DMS153 treated with DMSO at 0.1 percent for 48 hours (cell line): ENCODE results near the gene ENTREP3.
A peak's percentile ranks its signal among the peaks of the same experiment; 100 is the strongest.

Experiments used
- DNase-seq: peaks from one replicate; lab custom pipeline; 2025; ENCODE audit not compliant: unreplicated experiment; lab: John Stamatoyannopoulos, UW

ENTREP3 gene

DNA sequence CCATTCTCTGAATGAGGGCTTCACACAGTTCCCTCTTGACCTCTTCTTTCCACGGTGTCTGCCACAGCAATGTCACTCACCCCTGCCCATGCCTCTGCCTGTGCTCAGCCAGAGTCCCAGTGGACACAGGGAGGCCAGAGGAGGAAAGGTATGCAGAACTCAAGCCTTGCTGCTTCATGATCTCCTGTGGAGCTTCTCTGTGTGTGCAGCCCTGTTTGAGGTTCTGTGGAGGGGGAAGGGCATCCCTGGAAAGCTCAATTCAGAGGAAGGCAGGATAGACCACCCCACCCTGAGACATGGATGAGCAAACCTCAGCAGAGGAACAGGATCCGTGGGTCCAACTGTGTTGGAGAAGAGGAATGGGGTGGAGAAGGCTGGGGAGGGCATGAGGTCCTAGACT, 24.0 kb upstream of the ENTREP3 start:
- DNase-seq, result no peak

DNA sequence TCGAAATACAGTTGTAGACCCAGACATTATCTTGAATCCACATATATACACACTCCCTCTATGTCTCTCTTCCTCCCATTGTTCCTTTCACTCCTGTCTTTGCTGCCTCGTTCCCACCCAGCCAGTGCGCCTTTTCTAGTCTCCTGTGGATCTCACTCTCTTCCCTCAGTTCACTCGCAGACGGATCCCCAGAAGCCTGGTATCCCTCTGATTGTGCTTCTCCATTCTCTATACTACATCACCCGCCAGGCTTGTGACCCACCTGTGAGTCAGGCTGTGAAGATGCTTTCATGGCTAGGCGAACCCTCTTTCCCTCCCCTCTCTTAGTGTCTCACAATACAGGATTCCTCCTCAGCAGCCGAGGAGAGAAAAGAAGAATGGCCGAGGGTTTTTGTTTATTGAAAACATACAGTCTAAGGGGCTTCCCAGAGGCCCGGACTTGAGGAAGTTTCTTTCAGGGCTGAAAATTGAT, 23.4 kb upstream of the ENTREP3 start:
- no peak for DNase-seq

DNA sequence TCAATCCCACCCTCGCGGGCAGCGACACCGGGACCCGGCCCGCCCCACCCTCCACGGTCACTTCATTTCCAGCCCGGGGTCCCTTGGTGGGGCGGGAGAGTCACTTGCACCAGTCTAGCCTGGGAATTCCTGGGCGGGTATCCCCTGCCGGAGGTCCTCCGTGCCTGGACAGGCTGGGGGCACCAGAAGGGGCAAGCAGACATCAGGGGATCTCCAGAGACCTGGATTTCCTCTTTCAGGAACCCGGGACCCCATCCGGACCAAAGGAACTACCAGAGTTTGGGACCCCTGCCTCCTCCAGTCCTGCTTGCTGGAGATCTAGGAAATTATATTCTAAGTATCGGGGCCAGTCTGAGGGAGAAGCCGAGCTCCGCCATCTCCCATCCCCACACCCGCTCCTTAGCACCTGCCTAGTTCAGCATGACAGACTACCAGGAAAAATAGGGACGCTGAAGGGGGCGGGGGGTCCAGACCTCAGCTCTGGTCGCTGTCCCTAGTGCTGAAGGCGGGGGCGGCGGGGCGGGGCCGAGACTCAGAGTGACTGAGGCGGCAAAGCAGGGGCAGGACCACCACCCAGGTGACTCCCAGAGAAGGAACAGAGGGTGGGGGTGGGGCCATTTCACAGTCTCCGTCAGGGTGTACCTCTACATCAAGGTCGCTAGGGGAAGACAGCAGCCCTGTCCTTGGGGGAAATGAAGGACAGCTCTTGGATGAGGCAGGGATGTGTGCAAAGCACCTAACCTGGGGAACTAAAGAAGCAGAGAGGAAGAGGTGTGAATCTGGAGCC, 22.8 kb upstream of the ENTREP3 start:
- peak; percentile 79 for DNase-seq

DNA sequence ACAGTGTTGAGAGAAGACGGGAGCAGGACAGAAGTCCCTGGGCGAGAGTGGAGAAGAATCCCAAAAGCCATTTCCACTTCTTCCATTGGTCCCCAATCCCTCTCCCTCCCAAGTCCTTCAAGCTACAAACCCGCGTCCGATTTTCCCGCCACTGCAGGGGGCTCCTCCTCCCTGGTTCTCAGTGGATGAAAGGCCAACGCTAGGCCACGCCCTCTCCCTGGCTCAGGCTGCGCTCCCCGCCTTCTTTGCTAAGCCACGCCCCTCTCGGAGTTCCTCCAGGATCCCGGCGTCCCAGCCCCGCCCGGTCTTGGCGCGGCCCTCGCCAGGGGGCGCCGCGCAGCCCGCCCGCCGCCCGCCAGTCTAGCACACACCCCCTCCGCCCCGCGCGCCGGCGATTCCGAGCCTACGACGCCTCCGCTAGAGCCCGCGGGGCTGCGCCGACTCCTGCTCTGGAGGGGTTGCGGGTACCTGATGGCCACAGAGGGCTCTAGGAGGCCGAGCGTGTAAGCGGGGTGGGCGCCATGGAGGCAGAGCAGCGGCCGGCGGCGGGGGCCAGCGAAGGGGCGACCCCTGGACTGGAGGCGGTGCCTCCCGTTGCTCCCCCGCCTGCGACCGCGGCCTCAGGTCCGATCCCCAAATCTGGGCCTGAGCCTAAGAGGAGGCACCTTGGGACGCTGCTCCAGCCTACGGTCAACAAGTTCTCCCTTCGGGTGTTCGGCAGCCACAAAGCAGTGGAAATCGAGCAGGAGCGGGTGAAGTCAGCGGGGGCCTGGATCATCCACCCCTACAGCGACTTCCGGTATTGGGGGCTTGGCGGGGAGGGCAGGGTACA, 22.0 kb upstream of the ENTREP3 start, which contains the start of gene HCN3:
HCN3 (plus strand) TSS at position 394 of the 832 bp plus-strand sequence; CDS start at position 522, 128 bp downstream.
- DNase-seq, result peak; percentile 99

DNA sequence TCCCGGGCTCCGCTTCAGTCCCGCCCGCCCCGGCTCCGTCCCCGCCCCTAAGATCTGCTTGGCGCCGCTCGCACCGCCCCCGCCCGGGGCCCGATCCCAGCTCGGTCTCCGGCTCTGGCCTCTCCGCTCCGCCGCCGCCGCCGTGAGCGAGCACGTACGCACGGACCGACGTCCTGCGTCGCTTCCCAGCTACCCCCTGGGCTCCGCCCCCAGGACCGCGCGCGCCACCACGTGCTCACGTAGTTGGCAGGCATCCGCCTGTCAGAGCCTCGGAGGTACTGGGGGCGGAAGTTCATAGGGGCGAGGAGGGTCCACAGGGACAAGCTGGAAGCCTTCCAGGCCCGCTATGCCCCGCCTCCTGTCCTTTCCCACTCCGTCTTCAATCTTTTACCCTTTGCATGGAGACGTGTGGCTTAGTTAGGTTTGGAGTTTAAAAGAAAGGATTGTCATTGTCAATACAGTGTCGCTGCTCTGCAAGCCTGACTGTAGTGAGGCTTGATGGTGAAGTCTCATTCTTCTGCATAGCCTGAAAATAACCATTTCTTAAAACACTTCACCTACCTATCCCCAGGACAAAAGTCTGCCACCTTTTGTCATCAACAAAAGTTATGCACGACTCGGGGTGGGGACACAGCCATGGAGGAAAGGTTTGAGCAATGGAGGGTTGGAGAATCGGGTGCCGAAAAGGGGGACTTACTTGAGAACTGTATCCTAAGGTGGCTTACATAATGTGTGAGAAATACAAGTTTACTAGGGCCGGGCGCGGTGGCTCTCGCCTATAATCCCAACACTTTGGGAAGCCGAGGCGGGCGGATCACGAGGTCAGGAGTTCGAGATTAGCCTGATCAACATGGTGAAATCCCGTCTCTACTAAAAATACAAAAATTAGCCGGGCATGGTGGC, 18.3 kb upstream of the ENTREP3 start, which contains the start of gene CLK2:
CLK2 (minus strand) TSS at position 162 of the 903 bp plus-strand sequence. CDS start 2,527 bp downstream, outside the sequence.
- peak; percentile 99 for DNase-seq

DNA sequence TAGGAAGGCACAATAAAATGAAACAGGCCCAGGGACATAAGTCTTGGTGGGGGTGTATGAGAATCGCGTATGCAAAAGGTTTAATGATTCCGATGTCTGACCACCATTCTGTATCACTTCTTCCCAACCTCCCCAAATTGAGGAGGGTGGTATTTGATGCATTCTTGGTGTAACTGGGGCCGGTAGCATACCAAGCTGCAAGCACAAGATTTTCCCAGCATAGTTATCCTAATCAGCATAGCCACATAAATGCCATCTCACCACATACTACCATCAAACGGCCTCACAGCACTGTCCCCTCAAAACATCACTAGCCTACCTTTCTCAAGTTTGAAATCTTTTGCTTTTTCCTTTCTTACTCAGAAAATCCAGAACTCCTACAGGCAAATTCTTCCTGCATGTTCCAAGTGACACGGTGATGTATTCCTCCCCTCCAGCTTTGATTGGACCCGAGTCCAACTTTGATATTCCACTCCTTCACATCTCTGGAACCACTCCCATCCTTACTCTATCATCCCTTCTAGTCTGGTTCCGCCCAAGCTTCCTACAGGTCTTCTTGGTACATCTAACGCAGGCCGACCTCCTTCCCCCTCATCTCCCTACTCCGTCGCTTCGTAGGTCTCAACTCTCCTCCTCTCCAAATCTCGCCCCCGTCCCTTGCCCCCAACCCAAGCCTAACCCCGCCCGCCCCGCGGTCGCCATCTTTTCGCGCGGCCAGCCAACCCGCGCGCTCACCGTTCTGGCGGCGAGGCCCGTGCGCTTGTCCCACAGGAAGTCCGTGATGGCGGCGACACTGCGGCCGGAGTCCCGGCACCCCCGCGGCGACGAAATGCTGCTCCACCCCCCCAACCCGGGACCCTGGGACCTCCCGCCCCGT, 17.4 kb upstream of the ENTREP3 start:
- DNase-seq, result peak; percentile 67

DNA sequence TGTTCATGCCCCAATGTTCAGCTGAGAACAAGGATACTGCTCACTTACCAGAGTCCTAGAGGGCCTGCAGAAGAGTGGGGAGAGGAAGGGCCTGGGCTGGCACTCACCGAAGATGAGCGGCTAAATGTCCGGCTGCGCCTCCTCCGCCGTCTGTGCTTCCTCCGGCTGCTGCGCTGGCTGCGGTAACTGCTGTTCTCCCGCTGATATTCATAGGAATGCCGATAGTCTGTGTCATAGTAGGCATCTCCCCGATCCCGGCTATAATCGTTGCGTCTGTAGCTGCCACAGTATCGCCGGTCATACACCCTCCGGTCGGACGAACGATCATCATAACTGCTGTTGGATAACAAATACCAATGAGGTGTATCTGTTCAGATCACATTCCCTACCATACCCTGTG, 14.1 kb upstream of the ENTREP3 start:
- no peak for DNase-seq

DNA sequence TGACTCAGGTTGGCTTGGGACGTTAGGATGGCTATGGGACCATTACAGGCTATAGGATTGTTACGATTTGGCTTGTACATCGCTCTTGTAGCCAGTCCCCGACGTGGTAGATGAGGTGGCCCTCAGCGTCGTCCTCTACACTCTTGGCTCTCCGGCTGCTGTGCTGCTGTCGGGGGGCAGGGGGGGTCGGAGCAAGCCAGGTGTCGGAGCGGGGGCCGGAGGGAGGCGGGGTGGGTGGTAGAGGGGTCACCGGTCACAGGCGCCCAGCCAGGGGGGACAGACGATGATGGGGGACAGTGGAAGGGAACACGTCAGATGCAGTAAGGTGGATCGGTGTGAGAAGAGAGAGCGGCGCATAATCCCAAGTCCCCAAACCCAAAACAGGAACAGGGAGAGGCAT, 13.3 kb upstream of the ENTREP3 start:
- no peak for DNase-seq

DNA sequence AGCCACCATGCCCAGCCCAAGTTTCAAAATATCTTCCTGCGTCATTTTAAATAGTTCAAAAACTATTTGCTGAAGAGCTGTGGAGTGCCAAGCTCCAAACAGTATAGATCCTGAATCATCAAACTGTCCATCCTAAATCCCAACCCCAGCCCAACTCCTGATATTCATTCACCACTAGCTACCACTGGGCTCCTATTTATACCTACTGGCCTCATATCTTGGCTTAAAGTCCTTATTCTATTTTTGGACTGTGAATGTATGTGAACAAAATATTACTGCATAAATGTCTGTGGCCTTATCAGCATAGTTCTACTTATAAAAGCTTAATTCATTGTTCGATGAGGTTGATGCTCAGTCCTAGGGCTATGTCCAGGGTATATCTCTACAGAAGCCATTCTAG, 12.1 kb upstream of the ENTREP3 start:
- DNase-seq, result no peak

DNA sequence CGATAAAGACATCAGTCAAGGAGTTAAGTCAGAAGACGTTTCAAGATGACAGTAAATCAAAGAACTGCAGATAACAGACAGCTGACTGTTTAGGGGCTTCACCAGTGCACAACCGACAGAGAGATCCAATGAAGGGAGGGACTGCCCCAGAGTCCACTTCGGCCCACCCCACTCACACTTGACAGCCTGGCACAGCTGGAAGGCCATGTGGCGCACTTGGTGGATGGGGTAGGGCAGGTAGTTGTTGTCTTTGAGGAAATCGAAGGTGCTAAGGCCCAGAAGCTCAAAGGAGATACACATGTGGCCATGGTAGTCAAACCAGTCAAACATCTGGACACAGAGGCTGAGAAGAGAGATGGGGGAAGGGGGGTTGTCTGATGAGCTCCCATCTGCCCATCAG, 11.3 kb upstream of the ENTREP3 start:
- DNase-seq, result no peak

DNA sequence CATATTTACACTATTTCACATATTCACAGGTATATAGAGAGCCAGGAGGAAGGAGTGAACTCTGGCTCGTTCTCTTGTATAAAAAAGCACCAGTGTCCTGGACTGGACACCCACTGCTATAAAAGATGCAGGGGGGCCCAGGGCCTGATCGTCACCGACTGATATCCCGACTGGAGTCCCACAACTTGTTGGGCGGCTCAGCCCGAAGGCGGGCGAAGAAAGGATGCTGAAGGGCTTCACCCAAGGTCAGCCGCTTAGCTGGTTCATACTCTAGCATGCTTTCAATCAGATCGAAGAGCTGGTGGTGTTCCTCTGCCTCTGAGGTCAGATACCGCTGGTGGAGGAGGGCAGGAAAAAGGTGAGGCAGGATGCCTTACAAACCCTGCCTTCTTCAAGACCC, 7.8 kb upstream of the ENTREP3 start:
- no peak for DNase-seq

DNA sequence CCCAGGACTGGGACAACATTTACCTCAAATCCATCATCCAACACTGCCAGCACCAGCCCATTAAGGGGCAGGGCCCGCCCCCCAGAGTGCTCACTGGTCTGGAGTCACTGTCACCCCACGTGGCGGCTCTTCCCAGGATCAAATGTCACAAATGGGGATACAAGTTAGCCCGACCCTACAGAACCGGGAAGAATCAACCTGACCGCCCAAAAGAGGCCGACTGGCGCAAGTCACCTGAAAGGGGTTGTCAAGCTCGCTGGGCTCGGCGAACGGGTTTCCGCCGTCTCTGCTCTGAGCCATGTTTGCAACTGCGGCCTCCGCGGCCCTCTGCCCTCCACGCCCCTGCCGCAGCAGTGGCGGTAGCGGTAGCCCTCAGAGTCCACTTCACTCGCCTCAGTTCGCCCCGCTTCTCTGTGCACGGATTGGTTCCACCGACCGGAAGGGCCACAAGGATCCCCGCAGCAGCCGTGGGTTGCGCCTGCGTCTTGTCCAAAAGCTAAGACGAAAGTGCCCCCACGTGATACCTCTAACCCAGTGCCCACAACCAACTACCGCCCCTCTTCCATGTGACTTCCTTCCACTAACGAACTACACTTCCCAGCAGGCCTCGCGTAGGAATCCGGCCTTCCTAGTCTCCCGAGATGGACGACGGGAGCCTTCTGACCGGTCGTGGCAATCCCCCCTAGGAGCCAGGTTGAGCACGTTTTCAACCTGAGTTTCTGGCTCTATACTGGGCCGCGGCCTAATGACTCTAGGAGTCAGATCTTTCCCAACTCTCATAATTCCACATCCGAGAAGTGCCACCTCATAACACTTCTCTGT, 6.8 kb upstream of the ENTREP3 start, which contains the start of gene SCAMP3:
SCAMP3 (minus strand) TSS at position 509 of the 822 bp plus-strand sequence; CDS start at position 300, 209 bp downstream.
- DNase-seq, result peak; percentile 99

DNA sequence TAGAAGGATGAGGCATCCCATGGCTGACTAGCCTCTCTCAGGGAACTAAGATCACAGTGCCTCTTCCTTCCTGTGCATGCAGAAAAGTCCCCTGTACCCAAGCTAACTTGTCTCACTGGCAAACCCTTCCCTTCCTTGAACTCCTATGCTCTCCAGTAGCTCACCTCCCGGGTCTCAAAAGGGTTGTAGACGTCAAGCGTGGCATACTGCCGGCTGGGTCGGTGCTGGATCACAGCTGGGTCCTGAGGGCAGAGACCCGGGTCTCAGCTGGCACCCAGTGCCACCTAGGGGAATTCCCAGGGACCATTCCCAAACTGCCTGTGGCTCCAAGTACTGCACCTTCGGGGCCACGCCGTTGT, 6.2 kb upstream of the ENTREP3 start:
- no peak for DNase-seq

DNA sequence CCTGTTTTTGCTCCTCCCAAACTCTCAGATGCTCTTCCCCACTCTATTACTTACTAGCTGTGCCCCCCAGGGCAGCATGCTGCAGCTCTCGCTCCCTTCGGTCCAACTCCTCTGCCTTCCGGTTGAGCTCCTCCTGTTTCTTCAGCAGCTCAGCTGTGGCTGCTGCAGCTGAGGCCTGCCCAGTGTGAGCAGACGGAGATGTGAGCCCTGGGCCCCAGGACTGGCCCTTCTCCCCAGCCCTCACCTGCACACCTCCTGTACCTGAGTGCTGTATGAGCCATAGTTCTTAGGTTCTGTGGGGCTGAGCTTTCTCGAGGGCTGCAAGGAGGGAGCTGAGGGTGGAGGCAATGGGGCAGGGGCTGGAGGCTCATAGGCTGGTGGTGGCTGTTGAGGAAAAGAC, 5.0 kb upstream of the ENTREP3 start:
- DNase-seq, result no peak

DNA sequence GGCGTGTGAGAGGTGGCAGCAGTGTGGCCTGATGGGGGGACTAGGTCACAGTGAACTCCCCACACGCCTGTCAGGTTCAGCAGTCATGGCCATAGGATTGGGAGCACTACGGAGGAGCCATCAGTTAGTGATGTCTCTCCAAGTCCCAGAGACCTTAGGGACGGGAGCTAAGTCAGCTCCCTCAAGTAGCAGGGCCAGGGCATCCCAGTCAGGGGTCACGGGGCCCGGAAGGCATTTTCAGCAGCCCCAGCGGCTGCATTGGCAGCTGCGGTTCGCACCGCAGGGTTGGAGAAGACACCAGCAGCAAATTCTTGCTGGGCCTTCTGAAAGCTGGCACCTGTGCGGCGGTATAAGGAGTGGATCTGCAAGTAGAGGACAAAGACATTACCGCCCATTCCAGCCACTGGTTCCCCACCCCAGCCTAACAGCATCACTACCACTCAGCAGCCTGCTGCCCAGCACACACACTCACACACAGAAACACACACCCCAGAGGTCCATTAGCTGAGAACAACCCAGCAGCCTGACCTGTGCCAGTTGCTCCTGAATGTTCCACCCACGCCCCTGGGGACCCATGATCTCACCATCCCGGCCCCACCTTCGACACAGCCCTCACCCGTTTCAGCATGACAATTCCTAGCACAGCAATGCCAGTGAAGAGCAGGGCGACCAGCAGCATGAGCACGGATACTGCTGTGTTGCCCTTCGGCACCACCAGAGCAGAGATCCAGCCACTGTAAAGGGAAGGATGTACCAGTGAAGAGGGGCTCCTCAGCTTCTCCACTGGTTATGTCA, 972 bp upstream of the ENTREP3 start:
- no peak for DNase-seq

DNA sequence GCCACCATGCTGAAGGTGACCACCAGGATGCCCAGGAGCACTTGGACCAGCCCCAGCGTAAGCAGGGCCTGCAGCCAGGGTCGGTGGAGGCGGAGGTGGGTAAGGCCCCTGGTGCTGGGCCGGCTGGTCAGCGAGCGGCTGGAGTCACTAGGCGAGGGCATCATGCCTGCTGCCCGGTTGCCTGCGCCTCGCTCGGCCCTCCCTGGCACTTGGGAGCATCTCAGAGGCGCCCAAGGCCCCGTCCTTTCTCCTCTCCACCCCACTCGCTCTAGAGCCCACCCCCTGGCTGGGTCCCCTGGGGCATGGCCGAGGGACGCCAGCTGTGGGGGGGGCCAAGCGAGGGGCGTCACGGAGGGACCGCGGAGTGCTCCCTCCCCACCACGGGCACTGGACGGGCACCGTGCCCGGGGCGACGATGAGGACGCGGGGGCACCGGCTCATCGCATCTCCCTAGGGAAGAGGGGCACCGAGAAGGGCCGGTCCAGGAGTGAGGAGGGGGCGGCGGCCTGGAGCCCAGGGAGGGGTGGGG, 505 bp downstream of the ENTREP3 start:
- no peak for DNase-seq

DNA sequence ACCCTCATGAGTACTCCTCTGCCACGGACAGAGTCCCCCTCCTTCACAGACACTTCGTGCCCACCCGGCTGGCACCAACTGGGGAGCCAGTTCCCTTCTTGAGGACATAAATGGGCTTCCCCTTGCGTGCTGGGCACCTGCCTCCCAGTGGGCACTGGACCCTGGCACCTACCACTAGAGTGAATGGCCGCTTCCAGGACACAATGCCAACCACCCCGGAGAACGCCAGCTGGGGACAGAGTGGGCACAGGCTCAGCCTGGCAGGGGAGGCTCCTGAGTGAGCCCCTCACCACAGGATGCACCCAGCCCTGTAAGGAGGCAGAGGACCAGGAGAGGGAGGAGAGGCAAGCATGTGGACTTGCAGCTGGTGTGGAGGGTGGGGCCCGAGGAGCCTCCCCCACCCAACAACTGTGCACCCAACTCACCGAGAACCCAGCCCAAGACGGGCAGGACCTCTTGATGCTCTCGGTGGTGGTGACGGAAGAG, 1.0 kb downstream of the ENTREP3 start:
- DNase-seq, result no peak

DNA sequence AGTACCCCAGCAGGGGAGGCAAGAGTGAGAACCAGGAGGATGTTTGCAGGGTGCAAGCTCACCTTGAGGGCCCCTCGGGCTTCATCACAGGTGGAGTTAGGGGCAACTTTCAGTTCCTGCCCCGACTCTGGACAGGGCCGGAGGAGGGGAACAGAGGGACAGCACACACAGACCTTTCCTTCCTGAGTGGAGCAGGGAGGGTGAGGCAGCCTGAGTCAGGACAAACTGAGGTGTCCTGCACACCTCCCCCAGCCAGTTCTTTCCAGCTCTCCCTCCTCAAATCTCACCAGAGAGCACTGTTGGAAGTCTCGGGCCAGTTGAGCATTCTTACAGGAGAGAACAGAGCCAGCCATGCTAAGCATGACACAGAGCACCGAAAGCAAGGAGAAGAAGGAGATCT, 1.5 kb downstream of the ENTREP3 start:
- no peak for DNase-seq
